Body of pancreas (tissue), 4 donors: ENCODE data around the gene PDIK1L. TPM values are rescaled to one million over a fixed set of nuclear protein-coding genes. Genes with fewer than 3 reads are reported as not detected.
A peak's percentile ranks its signal among the peaks of the same experiment; 100 is the strongest.

Experiments used
- ATAC-seq: fragments of 150-250 bp; one replicate; pipeline ENCODE4 v1.9.1; 2016
- DNase-seq, 4 donors: peaks; one replicate each; pipeline ENCODE4 v3.0.0-alpha.2; 2019
- H3K27ac ChIP-seq, 4 donors: fragments of 200-600 bp; sonication (generic); 1 replicate in 3 of 4; 2 replicates in 1 of 4; pipeline versions ENCODE4 v1.5.1 to v1.6.1; 2016 to 2019; ENCODE audit warnings: mild to moderate bottlenecking in 1 of 4, mixed read lengths in 1 of 4, moderate library complexity in 1 of 4
- H3K27me3 ChIP-seq, 2 donors: fragments of 200-600 bp; sonication (generic); one replicate each; pipeline ENCODE4 v1.6.0; 2016; ENCODE audit warnings: mild to moderate bottlenecking in 1 of 2
- H3K36me3 ChIP-seq, 2 donors: fragments of 200-600 bp; sonication (generic); replicated peaks in 1 of 2; 2 replicates each; pipeline ENCODE4 v1.5.1; 2016; ENCODE audit warnings: low read depth in 2 of 2; ENCODE audit not compliant: insufficient read depth in 1 of 2
- H3K4me1 ChIP-seq: fragments of 200-600 bp; sonication (generic); one replicate; pipeline ENCODE4 v1.6.0; 2016
- H3K4me3 ChIP-seq, 2 donors: fragments of 200-600 bp; sonication (generic); 1 replicate in 1 of 2; 2 replicates in 1 of 2; pipeline ENCODE4 v1.5.1; 2016 to 2019
- H3K9me3 ChIP-seq, 3 donors: fragments of 200-600 bp; sonication (generic); 1 replicate in 2 of 3; 2 replicates in 1 of 3; pipeline ENCODE4 v1.5.1; 2016
- CTCF ChIP-seq, 7 experiments: fragments of 450-650 bp in 4 of 7; fragments of 200-600 bp in 3 of 7; sonication (generic) in 3 of 7; IDR thresholded peaks; one replicate each; pipeline ENCODE4 v1.5.1; 2016 to 2019; ENCODE audit warnings: antibody characterized with exemption in 7 of 7
- POLR2A ChIP-seq, 3 donors: fragments of 450-650 bp; IDR thresholded peaks; one replicate each; pipeline ENCODE4 v1.6.1; 2016; ENCODE audit warnings: antibody characterized with exemption in 3 of 3, mild to moderate bottlenecking in 2 of 3
- WGBS, 2 donors: methylation state at CpG; one replicate each; pipeline ENCODE4 v1.1.5; 2017; 5-methylcytosine and 5-hydroxymethylcytosine counted together
- intact Hi-C: fragments of 100-400 bp; cut with DNase I; formaldehyde crosslinking; loops from one replicate; pipeline ENCODE4 v1.15.1; 2023
- total RNA-seq, 2 donors: library from RNA; depleted of rRNA; stranded (reverse); fragments of >200 nt; gene quantifications; one replicate each; pipeline ENCODE4 v1.1.0, GENCODE V29; 2016

PDIK1L gene
- total RNA-seq, 2 donors from 2014 or later, result 5.6 to 7.8 TPM

- Histone ChIP-seq H3K27me3 (no peaks in the 10 kb centered on the region), H3K4me1 (peaks cover 78% of the 10 kb centered on the region), H3K9me3 (no peaks in the 10 kb centered on the region), H3K27ac (peak overlapping the region in 2 of 4 donors; percentile 71 to 90), H3K4me3 (no peak overlapping the region), H3K36me3 (no peaks in the 10 kb centered on the region)
- ATAC-seq, result no peak
- DNase-seq, result no peak
- no peak for TF ChIP-seq POLR2A (IDR thresholded peaks at IDR 0.05)
- TF ChIP-seq CTCF (IDR thresholded peaks at IDR 0.05), result no peak
- intact Hi-C loops, result no loop called here
Measured at GRCh38 chr1:26125382-26125781, 13.8 kb downstream of the PDIK1L start.

DNA sequence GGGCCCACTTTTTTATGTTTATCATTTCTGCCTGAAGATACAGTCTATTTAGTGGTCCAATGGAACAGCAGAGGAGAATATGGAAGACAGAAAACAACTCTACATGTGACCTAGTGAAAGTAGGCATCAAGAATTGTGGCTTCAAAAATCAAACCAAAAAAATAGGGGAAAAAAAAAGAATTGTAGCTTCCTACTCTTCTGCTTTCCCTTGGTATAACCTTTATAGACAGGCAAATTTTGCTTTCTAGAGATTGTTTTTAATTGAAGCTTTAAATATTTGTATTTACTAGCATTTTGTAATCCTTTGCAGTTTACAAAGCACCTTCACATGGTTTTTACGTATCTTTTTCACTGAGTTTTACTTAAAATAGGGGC lies 14.3 kb downstream of the PDIK1L start:
- peak overlapping the region in 3 of 4 donors; percentile 71 to 90 (median 73) for H3K27ac ChIP-seq
- TF ChIP-seq CTCF (IDR thresholded peaks at IDR 0.05), result no peak
- no peak for TF ChIP-seq POLR2A (IDR thresholded peaks at IDR 0.05)
- intact Hi-C loops, result no loop called here
- peaks cover 73% of the 10 kb centered on the region for H3K4me1 ChIP-seq
- H3K36me3 ChIP-seq, result no peaks in the 10 kb centered on the region
- no peak for ATAC-seq
- H3K27me3 ChIP-seq, result no peaks in the 10 kb centered on the region
- no peak overlapping the region for H3K4me3 ChIP-seq
- H3K9me3 ChIP-seq, result no peaks in the 10 kb centered on the region
- WGBS, 2 donors, result 43 to 47% methylated on average over 1 of the region's 1 CpG
- DNase-seq, result no peak

GRCh38 chr1:26126321-26127084 lies 14.9 kb downstream of the PDIK1L start:
- Histone ChIP-seq H3K4me1 (peaks cover 69% of the 10 kb centered on the region), H3K36me3 (no peaks in the 10 kb centered on the region), H3K27ac (peak overlapping the region; percentile 33 to 90 (median 72)), H3K4me3 (no peak overlapping the region), H3K9me3 (no peaks in the 10 kb centered on the region), H3K27me3 (no peaks in the 10 kb centered on the region)
- WGBS, 2 donors, result 56 to 62% methylated on average over 8 to 9 of the region's 9 CpGs
- intact Hi-C loops, result no loop called here
- no peak for TF ChIP-seq POLR2A (IDR thresholded peaks at IDR 0.05)
- no peak for TF ChIP-seq CTCF (IDR thresholded peaks at IDR 0.05)
- DNase-seq, result peak in 3 of 4 donors; percentile 49 to 78 (median 49)
- peak; percentile 80 for ATAC-seq

- WGBS, 2 donors, result 31 to 33% methylated on average over 13 of the region's 13 CpGs
- intact Hi-C loops, result no loop called here
- H3K36me3 ChIP-seq, result no peaks in the 10 kb centered on the region
- ATAC-seq (peak; percentile 26), DNase-seq (peak in 3 of 4 donors; percentile 37 to 58 (median 37))
- H3K4me1 ChIP-seq, result peaks cover 59% of the 10 kb centered on the region
- TF ChIP-seq CTCF (IDR thresholded peaks at IDR 0.05), result no peak
- TF ChIP-seq POLR2A (IDR thresholded peaks at IDR 0.05), result no peak
- H3K27me3 ChIP-seq, result no peaks in the 10 kb centered on the region
- no peaks in the 10 kb centered on the region for H3K9me3 ChIP-seq
- no peak overlapping the region for H3K4me3 ChIP-seq
- peak overlapping the region in 3 of 4 donors; percentile 71 to 90 (median 73) for H3K27ac ChIP-seq
Measured at GRCh38 chr1:26127235-26128163, 15.9 kb downstream of the PDIK1L start.
